EL (cell line): ENCODE results near the gene ADGRL1.
"Not testable (repeated sequence)": the region's sequence is repeated elsewhere in the genome, so short reads cannot be mapped to it uniquely, and the experiment has no call there.

ENCODE experiments used
- DNase-seq: peaks from one replicate; pipeline ENCODE4 v3.0.0-alpha.2; 2016

Gene ADGRL1

GRCh38 chr19:14205452-14206287, at the start of gene ADGRL1:
TSS of gene ADGRL1 (minus strand) at chr19:14206169. CDS start at chr19:14183602, 22,567 bp downstream.
- not testable (repeated sequence) for DNase-seq

GRCh38 chr19:14255316-14255715, 49.3 kb upstream of the ADGRL1 start:
- DNase-seq, result not testable (repeated sequence)

GRCh38 chr19:14253822-14254599, 48.0 kb upstream of the ADGRL1 start:
- DNase-seq, result not testable (repeated sequence)

DNA sequence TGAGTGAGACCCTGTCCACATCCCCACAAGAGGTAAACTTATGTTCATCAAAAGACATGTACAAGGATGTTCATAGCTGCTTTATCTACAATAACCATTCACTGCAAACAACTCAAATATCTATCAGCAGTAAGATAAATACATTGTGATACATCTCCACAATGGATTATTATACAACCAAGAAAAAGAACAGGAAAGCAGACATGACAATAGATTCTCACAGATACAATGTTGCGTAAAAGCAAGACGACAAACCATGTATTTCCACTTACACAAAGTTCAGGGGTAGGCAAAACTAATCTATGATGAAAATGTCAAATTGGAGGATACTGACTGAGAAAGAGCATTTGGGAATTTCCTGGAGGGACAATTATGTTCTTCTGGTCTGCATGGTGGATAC, 46.2 kb upstream of the ADGRL1 start:
- not testable (repeated sequence) for DNase-seq

GRCh38 chr19:14250870-14251269, 44.9 kb upstream of the ADGRL1 start:
- DNase-seq, result no peak

GRCh38 chr19:14250315-14250714, 44.3 kb upstream of the ADGRL1 start:
- not testable (repeated sequence) for DNase-seq

DNA sequence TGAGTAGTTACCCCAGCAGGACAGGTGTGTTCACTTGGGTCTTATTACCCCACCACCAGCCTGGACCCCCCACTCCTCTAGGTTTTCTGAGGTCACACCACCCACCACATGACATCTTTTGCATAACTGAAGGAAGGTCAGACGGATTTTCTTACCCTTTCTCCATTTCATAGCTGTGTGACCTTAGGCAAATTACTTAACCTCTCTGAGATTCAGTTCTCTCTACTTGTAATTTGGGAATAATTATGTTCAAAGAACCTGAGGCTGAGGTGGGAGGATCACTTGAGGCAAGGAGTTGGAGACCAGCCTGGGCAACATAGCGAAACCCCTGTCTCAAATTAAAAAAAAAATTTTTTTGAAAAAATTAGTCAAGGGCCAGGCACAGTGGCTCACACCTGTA, 43.9 kb upstream of the ADGRL1 start:
- not testable (repeated sequence) for DNase-seq

GRCh38 chr19:14249012-14249754, 43.2 kb upstream of the ADGRL1 start:
- peak; percentile 7 for DNase-seq

- DNase-seq, result peak; percentile 50
Measured at GRCh38 chr19:14248578-14249011, 42.6 kb upstream of the ADGRL1 start.

GRCh38 chr19:14247548-14248471, 41.8 kb upstream of the ADGRL1 start:
- DNase-seq, result not testable (repeated sequence)

GRCh38 chr19:14247205-14247547, 41.2 kb upstream of the ADGRL1 start:
- not testable (repeated sequence) for DNase-seq

GRCh38 chr19:14244393-14244792, 38.4 kb upstream of the ADGRL1 start:
- not testable (repeated sequence) for DNase-seq

DNA sequence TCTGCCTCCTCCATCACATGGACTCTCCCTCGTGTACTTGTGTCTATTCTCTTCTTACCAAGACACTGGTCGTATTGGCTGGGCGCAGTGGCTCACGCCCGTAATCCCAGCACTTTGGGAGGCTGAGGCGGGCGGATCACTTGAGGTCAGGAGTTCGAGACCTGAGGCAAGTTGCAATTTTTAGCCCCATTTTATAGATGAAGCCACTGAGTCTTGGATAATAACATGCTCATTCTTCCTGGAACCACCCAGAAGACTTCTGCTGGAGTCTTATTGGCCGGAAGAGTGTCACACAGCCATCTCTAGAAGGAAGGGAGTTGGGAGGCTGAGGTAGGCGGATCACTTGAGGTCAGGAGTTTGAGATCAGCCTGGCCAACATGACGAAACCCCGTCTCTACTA, 37.7 kb upstream of the ADGRL1 start:
- DNase-seq, result not testable (repeated sequence)

DNA sequence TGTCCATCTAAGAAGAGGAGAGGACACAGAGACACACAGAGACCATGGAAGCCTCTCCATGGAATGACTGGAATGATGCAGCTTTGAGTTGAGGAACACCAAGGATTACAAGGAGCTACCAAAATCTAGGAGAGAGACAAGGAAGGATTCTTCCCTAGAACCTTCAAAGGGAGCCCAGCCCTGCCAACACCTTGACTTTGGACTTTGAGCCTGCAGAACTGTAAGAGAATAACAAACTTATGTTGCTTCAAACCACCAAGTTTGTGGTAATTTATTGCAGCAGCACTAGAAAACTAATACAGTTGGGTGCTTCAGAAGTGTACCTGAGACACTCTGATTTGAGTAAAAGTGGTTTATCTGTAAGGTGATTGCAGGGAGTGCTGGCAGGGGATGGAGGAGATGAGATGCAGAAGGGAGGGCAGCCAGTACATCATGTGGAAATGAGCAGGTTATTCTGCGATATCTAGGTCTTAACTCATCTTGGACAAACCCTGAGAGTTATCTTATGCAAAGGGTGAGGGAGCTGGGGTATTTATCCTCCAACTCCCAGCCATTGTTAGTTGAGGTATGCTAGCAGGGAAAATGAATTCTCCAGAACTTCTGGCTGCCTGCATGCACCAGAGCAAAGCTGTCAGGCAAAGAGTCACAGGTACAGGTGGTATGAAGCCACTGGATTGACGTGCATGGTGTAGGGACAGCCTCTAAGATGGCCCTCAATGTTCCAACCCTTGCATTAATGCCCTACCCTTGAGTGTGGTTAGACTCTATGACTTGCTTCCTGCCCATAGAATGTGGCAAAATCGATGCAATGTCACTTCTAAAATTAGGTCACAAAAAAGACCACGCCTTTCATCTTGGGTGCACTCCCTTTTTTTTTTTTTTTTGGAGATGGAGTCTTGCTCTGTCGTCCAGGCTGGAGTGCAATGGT, 31.3 kb upstream of the ADGRL1 start:
- DNase-seq, result no peak

DNA sequence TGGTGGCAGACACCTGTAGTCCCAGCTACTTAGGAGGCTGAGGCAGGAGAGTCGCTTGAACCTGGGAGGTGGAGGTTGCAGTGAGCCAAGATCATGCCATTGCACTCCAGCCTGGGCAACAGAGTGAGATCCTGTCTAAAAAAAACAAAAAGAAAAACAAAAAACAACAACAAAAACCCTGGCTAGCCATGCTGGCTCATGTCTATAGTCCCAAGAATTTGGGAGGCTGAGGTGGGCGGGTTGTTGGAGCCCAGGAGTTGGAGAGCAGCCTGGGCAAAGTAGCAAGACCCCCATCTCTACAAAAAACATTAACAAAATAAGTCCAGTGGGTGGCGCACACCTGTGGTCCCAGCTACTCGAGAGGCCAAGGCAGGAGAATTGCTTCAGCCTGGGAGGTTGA, 27.0 kb upstream of the ADGRL1 start:
- DNase-seq, result not testable (repeated sequence)

- peak; percentile 26 for DNase-seq
Measured at GRCh38 chr19:14228446-14229071, 22.6 kb upstream of the ADGRL1 start.

GRCh38 chr19:14226498-14226897, 20.5 kb upstream of the ADGRL1 start:
- DNase-seq, result not testable (repeated sequence)

GRCh38 chr19:14222886-14223285, 16.9 kb upstream of the ADGRL1 start:
- no peak for DNase-seq

DNA sequence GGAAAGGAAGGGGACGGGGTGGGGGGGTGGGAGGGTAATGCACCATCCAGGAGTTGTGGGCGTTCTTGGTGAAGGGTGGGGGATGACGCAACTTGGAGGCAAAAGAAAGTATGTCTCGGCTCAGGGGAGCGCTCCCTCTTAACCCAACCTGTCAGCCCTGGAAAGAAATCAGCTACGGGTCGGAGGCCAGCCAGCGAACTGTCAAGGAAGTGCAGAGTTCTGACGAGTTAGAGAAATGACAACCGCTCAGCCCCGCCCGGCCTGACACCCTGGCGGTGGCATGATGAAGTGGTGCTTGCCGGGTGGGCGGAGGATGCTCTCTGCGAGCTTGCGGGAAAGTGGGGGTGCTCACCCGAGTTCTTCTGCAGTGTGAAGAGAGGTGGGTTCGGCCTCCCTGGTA, 15.4 kb upstream of the ADGRL1 start:
- not testable (repeated sequence) for DNase-seq

GRCh38 chr19:14218620-14219330, 12.8 kb upstream of the ADGRL1 start:
- DNase-seq, result no peak
